Uterus (tissue), 2 donors: Measurements from ENCODE around the gene RASL10A.

ENCODE experiments used
- POLR2A ChIP-seq, 2 donors: fragments of 450-650 bp; IDR thresholded peaks; one replicate each; pipeline ENCODE4 v1.6.1; 2016; ENCODE audit warnings: antibody characterized with exemption in 2 of 2, mild to moderate bottlenecking in 1 of 2, moderate library complexity in 1 of 2
- TF ChIP-seq, protein P1 (sequence below), 4 experiments: fragments of 200-600 bp in 2 of 4; fragments of 450-650 bp in 2 of 4; sonication (generic) in 2 of 4; IDR thresholded peaks; one replicate each; pipeline ENCODE4 v1.5.1; 2016 to 2019; ENCODE audit warnings: antibody characterized with exemption in 4 of 4, mild to moderate bottlenecking in 2 of 4, moderate library complexity in 1 of 4

DNA sequence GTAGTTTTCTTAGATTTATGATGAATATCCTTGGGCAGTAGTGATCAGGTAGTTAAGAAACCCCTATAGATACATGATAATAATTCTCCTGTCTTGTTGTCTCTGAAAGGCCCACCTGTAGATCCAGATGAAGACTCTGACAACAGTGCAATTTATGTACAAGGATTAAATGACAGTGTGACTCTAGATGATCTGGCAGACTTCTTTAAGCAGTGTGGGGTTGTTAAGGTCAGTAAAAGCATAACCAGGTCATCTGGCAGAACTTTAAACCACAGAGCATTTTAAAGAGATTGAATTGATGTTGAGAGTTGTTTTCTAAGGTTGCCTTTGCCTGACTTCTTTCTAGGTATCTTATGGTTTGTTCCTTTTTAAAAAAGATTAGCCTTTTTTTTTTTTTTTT, 23.1 kb downstream of the RASL10A start:
- TF ChIP-seq, protein P1, sequence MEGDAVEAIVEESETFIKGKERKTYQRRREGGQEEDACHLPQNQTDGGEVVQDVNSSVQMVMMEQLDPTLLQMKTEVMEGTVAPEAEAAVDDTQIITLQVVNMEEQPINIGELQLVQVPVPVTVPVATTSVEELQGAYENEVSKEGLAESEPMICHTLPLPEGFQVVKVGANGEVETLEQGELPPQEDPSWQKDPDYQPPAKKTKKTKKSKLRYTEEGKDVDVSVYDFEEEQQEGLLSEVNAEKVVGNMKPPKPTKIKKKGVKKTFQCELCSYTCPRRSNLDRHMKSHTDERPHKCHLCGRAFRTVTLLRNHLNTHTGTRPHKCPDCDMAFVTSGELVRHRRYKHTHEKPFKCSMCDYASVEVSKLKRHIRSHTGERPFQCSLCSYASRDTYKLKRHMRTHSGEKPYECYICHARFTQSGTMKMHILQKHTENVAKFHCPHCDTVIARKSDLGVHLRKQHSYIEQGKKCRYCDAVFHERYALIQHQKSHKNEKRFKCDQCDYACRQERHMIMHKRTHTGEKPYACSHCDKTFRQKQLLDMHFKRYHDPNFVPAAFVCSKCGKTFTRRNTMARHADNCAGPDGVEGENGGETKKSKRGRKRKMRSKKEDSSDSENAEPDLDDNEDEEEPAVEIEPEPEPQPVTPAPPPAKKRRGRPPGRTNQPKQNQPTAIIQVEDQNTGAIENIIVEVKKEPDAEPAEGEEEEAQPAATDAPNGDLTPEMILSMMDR (IDR thresholded peaks at IDR 0.05): no peak
- TF ChIP-seq POLR2A (IDR thresholded peaks at IDR 0.05): no peak
